Uterus (tissue), 4 donors: ENCODE results near the gene IP6K1. TPM values are rescaled to one million over a fixed set of nuclear protein-coding genes. Genes with fewer than 3 reads are reported as not detected.

Source experiments
- DNase-seq, 2 donors: peaks; one replicate each; pipeline ENCODE4 v3.0.0-alpha.2; 2019 to 2020
- H3K27ac ChIP-seq, 2 donors: fragments of 200-600 bp; sonication (generic); 1 replicate in 1 of 2; 2 replicates in 1 of 2; pipeline ENCODE4 v1.5.1; 2016 to 2018
- H3K27me3 ChIP-seq, 2 donors: fragments of 200-600 bp; sonication (generic); one replicate each; pipeline ENCODE4 v1.5.1; 2018 to 2019; ENCODE audit warnings: control low read depth in 1 of 2
- H3K36me3 ChIP-seq, 2 donors: fragments of 200-600 bp; sonication (generic); one replicate each; pipeline ENCODE4 v1.5.1; 2019; ENCODE audit warnings: control low read depth in 1 of 2
- H3K4me1 ChIP-seq, 2 donors: fragments of 200-600 bp; sonication (generic); one replicate each; pipeline ENCODE4 v1.5.1; 2018 to 2019; ENCODE audit warnings: control low read depth in 1 of 2
- H3K4me3 ChIP-seq, 2 donors: fragments of 200-600 bp; sonication (generic); 1 replicate in 1 of 2; 2 replicates in 1 of 2; pipeline ENCODE4 v1.5.1; 2018 to 2019; ENCODE audit warnings: mild to moderate bottlenecking in 1 of 2
- H3K9me3 ChIP-seq, 2 donors: fragments of 200-600 bp; sonication (generic); one replicate each; pipeline ENCODE4 v1.5.1; 2019; ENCODE audit warnings: control low read depth in 1 of 2
- POLR2A ChIP-seq, 2 donors: fragments of 450-650 bp; IDR thresholded peaks; one replicate each; pipeline ENCODE4 v1.6.1; 2016; ENCODE audit warnings: antibody characterized with exemption in 2 of 2, mild to moderate bottlenecking in 1 of 2, moderate library complexity in 1 of 2
- intact Hi-C: fragments of 100-400 bp; cut with DNase I; formaldehyde crosslinking; loops from one replicate; pipeline ENCODE4 v1.15.1; 2023; ENCODE audit warnings: low total_unique reads
- total RNA-seq, 4 donors: library from RNA; depleted of rRNA in 3 of 4; stranded (reverse); fragments of >200 nt in 3 of 4; gene quantifications; one replicate each; pipeline versions ENCODE4 v1.1.0 to v1.2.4, GENCODE V29; 2014 to 2023
- TF ChIP-seq, protein P1 (sequence below), 4 experiments: fragments of 200-600 bp in 2 of 4; fragments of 450-650 bp in 2 of 4; sonication (generic) in 2 of 4; IDR thresholded peaks; one replicate each; pipeline ENCODE4 v1.5.1; 2016 to 2019; ENCODE audit warnings: antibody characterized with exemption in 4 of 4, mild to moderate bottlenecking in 2 of 4, moderate library complexity in 1 of 4
- donor health status: DM: yes; HTN: yes; CAD: no.

The IP6K1 gene
- total RNA-seq, 4 donors from 2014 or later = 41.8 to 58.4 (median 50.9) TPM

DNA sequence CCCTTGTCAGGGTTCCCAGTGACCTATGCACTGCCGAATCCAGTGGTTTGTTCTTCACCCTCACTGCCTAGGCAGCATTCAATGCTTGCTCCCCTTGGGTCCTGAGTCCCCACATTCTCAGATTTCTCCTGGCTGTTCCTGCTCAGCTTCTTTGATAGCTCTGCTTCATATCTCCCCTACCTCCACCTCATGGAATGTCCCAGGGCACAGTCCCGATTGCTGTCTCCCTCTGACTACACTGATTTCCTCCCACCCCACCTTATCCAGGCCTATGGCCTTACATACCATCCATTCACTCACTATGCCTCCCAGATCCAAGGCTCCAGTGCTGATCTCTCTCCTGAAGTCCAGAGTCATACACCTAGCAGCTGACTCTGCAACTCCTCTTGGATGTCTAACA is 14.8 kb upstream of the IP6K1 start:
- Histone ChIP-seq H3K4me1 (peaks cover 0 to 26% of the 10 kb centered on the region in 2 donors), H3K4me3 (no peak overlapping the region), H3K27me3 (no peaks in the 10 kb centered on the region), H3K36me3 (no peaks in the 10 kb centered on the region), H3K27ac (no peak overlapping the region), H3K9me3 (no peaks in the 10 kb centered on the region)
- DNase-seq = no peak
- intact Hi-C loops = no loop called here
- TF ChIP-seq, protein P1, sequence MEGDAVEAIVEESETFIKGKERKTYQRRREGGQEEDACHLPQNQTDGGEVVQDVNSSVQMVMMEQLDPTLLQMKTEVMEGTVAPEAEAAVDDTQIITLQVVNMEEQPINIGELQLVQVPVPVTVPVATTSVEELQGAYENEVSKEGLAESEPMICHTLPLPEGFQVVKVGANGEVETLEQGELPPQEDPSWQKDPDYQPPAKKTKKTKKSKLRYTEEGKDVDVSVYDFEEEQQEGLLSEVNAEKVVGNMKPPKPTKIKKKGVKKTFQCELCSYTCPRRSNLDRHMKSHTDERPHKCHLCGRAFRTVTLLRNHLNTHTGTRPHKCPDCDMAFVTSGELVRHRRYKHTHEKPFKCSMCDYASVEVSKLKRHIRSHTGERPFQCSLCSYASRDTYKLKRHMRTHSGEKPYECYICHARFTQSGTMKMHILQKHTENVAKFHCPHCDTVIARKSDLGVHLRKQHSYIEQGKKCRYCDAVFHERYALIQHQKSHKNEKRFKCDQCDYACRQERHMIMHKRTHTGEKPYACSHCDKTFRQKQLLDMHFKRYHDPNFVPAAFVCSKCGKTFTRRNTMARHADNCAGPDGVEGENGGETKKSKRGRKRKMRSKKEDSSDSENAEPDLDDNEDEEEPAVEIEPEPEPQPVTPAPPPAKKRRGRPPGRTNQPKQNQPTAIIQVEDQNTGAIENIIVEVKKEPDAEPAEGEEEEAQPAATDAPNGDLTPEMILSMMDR (IDR thresholded peaks at IDR 0.05) = no peak
- TF ChIP-seq POLR2A (IDR thresholded peaks at IDR 0.05) = no peak

DNA sequence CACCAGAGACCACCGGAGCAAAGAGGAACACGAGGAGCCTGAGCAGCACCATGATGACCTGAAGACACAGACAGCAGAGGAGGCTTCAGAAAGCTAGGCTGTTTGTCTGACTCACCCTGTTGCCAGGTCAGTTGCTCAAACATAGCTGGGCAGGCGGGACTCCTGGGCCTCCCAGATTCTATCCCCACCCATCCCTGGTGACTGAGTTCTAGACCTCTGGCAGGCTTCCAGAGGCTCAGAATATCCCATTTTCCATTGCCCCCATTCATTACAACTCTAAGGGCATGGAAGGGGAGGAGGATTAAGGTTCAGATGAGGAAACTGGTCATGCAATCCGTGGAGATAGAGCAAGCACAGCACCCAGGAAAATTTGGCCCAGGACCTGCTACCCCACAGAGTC is 13.4 kb upstream of the IP6K1 start, which contains the start of gene CDHR4:
CDHR4 (minus strand) TSS at position 113 of the 400 bp plus-strand sequence; CDS start at position 52, 61 bp downstream.
- Histone ChIP-seq H3K4me1 (peaks cover 0 to 12% of the 10 kb centered on the region in 2 donors), H3K27ac (no peak within 1 kb of the TSS), H3K27me3 (no peaks in the 10 kb centered on the region), H3K9me3 (no peaks in the 10 kb centered on the region), H3K36me3 (no peaks in the 10 kb centered on the region), H3K4me3 (no peak within 1 kb of the TSS)
- TF ChIP-seq, protein P1 (IDR thresholded peaks at IDR 0.05) = no peak
- no peak for TF ChIP-seq POLR2A (IDR thresholded peaks at IDR 0.05)
- no peak for DNase-seq
- intact Hi-C loops = no loop called here

DNA sequence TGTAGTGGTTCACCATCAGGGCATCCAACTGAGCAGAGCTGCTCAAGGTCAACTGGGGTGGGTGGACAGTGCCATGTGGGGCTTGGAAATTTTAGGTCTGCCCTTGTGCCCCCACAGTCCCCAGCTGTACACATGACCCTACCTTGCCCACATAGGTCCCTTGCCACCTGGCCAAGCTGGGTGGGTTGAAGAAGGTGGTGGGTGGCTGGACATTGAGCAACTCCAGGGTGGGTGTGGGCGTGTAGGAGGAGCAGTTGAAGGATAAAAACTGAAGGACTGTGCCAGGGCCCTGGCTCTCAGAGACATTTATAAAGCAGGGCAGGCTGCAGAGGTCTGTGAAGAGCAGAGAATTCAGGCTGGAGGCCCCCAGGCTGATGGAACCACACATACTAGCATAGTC is 12.8 kb upstream of the IP6K1 start:
- no peak for DNase-seq
- intact Hi-C loops = no loop called here
- TF ChIP-seq, protein P1 (IDR thresholded peaks at IDR 0.05) = no peak
- no peak for TF ChIP-seq POLR2A (IDR thresholded peaks at IDR 0.05)
- Histone ChIP-seq H3K27me3 (no peaks in the 10 kb centered on the region), H3K9me3 (no peaks in the 10 kb centered on the region), H3K4me3 (no peak overlapping the region), H3K36me3 (no peaks in the 10 kb centered on the region), H3K27ac (no peak overlapping the region), H3K4me1 (peaks cover 0 to 6% of the 10 kb centered on the region in 2 donors)

DNA sequence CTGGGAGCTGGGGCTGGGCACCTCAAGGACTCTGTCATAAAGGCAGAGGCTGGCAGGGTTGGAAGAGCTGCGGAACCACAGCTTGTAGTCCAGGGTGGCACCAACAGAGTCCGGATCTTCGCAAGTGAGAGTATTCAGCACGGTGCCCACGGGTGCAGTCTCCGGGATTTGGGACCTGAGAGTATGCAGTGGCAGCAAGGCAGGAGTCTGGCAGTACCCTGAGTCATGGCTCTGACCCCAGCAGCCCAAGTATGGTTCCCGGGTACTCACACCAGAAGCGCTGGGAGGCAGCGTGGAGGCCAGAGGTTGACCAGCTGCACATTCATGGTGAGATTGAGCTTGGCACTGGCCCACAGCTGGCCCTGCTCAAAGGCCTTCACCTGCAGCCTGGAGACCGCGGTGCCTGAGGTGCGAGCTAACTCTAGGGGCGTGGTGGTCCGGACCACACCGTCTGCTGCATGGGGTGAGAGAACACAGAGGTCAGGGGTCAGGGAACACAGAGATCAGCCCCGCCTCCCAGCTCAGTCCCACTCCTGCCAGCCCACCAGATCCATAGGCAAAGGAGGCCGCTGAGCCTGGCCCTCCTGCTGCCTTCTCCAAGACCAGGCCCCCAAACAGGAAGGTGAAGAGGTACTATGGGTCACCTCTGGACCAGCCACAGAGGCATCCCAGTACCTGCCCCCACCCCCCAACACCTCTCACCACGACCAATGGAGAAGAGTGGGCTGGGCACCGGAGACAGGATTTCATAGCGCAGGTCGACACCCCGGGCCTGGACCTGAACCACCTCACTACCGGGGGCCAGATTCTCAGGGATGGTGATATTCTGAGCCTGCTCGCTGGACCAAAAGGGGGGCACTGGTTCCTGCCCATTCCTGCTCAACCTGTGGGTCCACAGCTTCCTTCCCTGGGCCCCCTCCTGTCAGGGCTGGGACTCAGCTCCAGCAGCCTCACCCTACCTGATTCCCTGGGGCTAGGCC is 8.9 kb upstream of the IP6K1 start:
- intact Hi-C loops = no loop called here
- Histone ChIP-seq H3K4me1 (no peaks in the 10 kb centered on the region), H3K27me3 (no peaks in the 10 kb centered on the region), H3K9me3 (no peaks in the 10 kb centered on the region), H3K27ac (no peak overlapping the region), H3K4me3 (no peak overlapping the region), H3K36me3 (no peaks in the 10 kb centered on the region)
- TF ChIP-seq POLR2A (IDR thresholded peaks at IDR 0.05) = no peak
- TF ChIP-seq, protein P1 (IDR thresholded peaks at IDR 0.05) = no peak
- DNase-seq = no peak

DNA sequence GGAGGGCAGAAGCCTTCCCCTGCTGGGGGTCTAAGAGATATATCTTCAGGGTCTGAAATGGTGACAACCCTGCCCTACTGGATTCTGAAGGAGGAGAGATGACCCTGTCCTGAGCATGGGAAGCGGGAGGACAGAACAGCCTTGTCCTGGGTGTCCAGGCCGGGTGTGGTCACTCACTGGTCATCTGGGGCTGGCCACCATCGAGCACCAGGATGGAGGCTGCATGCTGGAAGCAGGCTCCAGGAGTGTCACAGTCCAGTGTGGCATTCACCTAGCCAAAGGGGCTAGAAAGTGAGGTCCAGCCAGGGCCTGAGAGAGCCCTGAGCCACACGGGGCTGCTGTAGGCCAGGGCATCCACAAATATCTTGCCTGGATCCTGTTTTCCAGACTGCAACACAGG is 8.1 kb upstream of the IP6K1 start:
- H3K27me3 ChIP-seq = no peaks in the 10 kb centered on the region

More for the DNA sequence above, 8.1 kb upstream of the IP6K1 start:
- no peak overlapping the region for H3K27ac ChIP-seq
- H3K9me3 ChIP-seq = no peaks in the 10 kb centered on the region
- DNase-seq = no peak
- TF ChIP-seq, protein P1 (IDR thresholded peaks at IDR 0.05) = no peak
- no peaks in the 10 kb centered on the region for H3K4me1 ChIP-seq
- no peak overlapping the region for H3K4me3 ChIP-seq
- intact Hi-C loops = no loop called here
- H3K36me3 ChIP-seq = no peaks in the 10 kb centered on the region
